HEK293 (cell line): ENCODE results near the gene SEC63.

Experiments
- CTCF ChIA-PET: fragments of 350-600 bp; formaldehyde crosslinking; extraction: SDS; loops from one replicate; lab custom pipeline; 2021; ENCODE audit warnings: antibody characterized with exemption; lab: Yijun Ruan, JAX
- POLR2A ChIA-PET: fragments of 300-600 bp; formaldehyde crosslinking; extraction: SDS; loops from one replicate; lab custom pipeline; 2020; ENCODE audit warnings: antibody characterized with exemption, inconsistent platforms; lab: Yijun Ruan, JAX
- H3K27ac ChIP-seq: fragments of 200-500 bp; sonication (Bioruptor generic); 2 replicates; pipeline ENCODE4 v1.5.1; 2014; ENCODE audit warnings: low read depth, low read length, control low read depth, inconsistent platforms; ENCODE audit errors: extremely low read depth
- H3K36me3 ChIP-seq, 2 experiments: fragments of 200-500 bp in 1 of 2; sonication (Bioruptor generic) in 1 of 2; 1 replicate in 1 of 2; 2 replicates in 1 of 2; pipeline ENCODE4 v1.5.1; 2014 to 2017; ENCODE audit warnings: inconsistent platforms in 2 of 2, low read length in 2 of 2; ENCODE audit not compliant: control insufficient read depth in 2 of 2, insufficient read depth in 1 of 2
- H3K4me1 ChIP-seq: fragments of 200-500 bp; sonication (Bioruptor generic); 2 replicates; pipeline ENCODE4 v1.5.1; 2014; ENCODE audit warnings: mild to moderate bottlenecking, low read length, inconsistent platforms; ENCODE audit not compliant: control insufficient read depth, insufficient read depth
- H3K4me3 ChIP-seq: 2 replicates; pipeline ENCODE4 v1.5.1; 2011; ENCODE audit warnings: low read depth, mild to moderate bottlenecking, control low read depth, low read length, moderate library complexity
- H3K9me3 ChIP-seq: fragments of 200-500 bp; sonication (Bioruptor generic); 2 replicates; pipeline ENCODE4 v1.5.1; 2014; ENCODE audit warnings: low read depth, low read length, inconsistent platforms; ENCODE audit not compliant: control insufficient read depth, insufficient read depth
- CTCF ChIP-seq: fragments of 450-650 bp; formaldehyde crosslinking; IDR thresholded peaks from 2 replicates; pipeline ENCODE4 v1.5.1; 2016; ENCODE audit warnings: missing biosample characterization, missing genetic modification characterization
- GFI1B ChIP-seq: fragments of 450-650 bp; formaldehyde crosslinking; IDR thresholded peaks from 2 replicates; pipeline ENCODE4 v1.5.1; 2016; ENCODE audit warnings: missing biosample characterization, missing genetic modification characterization
- HOXD13 ChIP-seq: sonication (generic); formaldehyde crosslinking; IDR thresholded peaks from 2 replicates; pipeline ENCODE4 v1.8.0; 2022; ENCODE audit warnings: missing genetic modification reagents, borderline replicate concordance
- KLF7 ChIP-seq: fragments of 450-650 bp; formaldehyde crosslinking; IDR thresholded peaks from 2 replicates; pipeline ENCODE4 v1.5.1; 2016; ENCODE audit warnings: missing biosample characterization, missing genetic modification characterization, borderline replicate concordance
- MEIS1 ChIP-seq: sonication (generic); formaldehyde crosslinking; IDR thresholded peaks from 2 replicates; pipeline ENCODE4 v1.8.1; 2022; ENCODE audit warnings: missing genetic modification reagents, mild to moderate bottlenecking, borderline replicate concordance
- PRDM1 ChIP-seq: fragments of 450-650 bp; formaldehyde crosslinking; IDR thresholded peaks from 2 replicates; pipeline ENCODE4; 2016; ENCODE audit warnings: missing biosample characterization, missing genetic modification characterization
- PRDM6 ChIP-seq: fragments of 450-650 bp; formaldehyde crosslinking; IDR thresholded peaks from 2 replicates; pipeline ENCODE4 v1.5.1; 2017; ENCODE audit warnings: missing biosample characterization, missing genetic modification characterization
- SCRT1 ChIP-seq: fragments of 450-650 bp; formaldehyde crosslinking; IDR thresholded peaks from 2 replicates; pipeline ENCODE4 v1.5.1; 2016; ENCODE audit warnings: missing biosample characterization, missing genetic modification characterization, borderline replicate concordance
- SP2 ChIP-seq: fragments of 450-650 bp; formaldehyde crosslinking; IDR thresholded peaks from 2 replicates; pipeline ENCODE4 v1.5.1; 2016; ENCODE audit warnings: missing biosample characterization, missing genetic modification characterization
- ZFP3 ChIP-seq: fragments of 450-650 bp; formaldehyde crosslinking; IDR thresholded peaks from 2 replicates; pipeline ENCODE4 v1.5.1; 2016; ENCODE audit warnings: low read depth, missing biosample characterization, missing genetic modification characterization
- ZNF146 ChIP-seq: fragments of 450-650 bp; formaldehyde crosslinking; IDR thresholded peaks from 2 replicates; pipeline ENCODE4 v1.5.1; 2016; ENCODE audit warnings: missing biosample characterization, missing genetic modification characterization
- ZNF155 ChIP-seq: fragments of 450-650 bp; formaldehyde crosslinking; IDR thresholded peaks from 2 replicates; pipeline ENCODE4 v1.5.1; 2016; ENCODE audit warnings: missing biosample characterization, missing genetic modification characterization
- ZNF37A ChIP-seq: fragments of 450-650 bp; IDR thresholded peaks from 2 replicates; pipeline ENCODE4 v1.5.1; 2018; ENCODE audit warnings: missing biosample characterization, missing genetic modification characterization
- ZNF560 ChIP-seq: fragments of 450-650 bp; formaldehyde crosslinking; IDR thresholded peaks from 2 replicates; pipeline ENCODE4 v1.5.1; 2017; ENCODE audit warnings: missing biosample characterization, missing genetic modification characterization, borderline replicate concordance
- ZNF571 ChIP-seq: fragments of 450-650 bp; formaldehyde crosslinking; IDR thresholded peaks from 2 replicates; pipeline ENCODE4 v1.5.0; 2017; ENCODE audit warnings: missing biosample characterization, missing genetic modification characterization
- ZNF600 ChIP-seq: fragments of 450-650 bp; formaldehyde crosslinking; IDR thresholded peaks from 2 replicates; pipeline ENCODE4 v1.5.1; 2016; ENCODE audit warnings: missing biosample characterization, missing genetic modification characterization
- ZNF768 ChIP-seq: fragments of 450-650 bp; formaldehyde crosslinking; IDR thresholded peaks from 2 replicates; pipeline ENCODE4 v1.5.1; 2018; ENCODE audit warnings: missing biosample characterization, mild to moderate bottlenecking, missing genetic modification characterization

The SEC63 gene

GRCh38 chr6:107827541-107827940, 130.5 kb downstream of the SEC63 start:
- H3K36me3 ChIP-seq, result no peaks in the 10 kb centered on the region
- no peaks in the 10 kb centered on the region for H3K9me3 ChIP-seq
- H3K4me1 ChIP-seq, result no peaks in the 10 kb centered on the region
- ChIA-PET CTCF (interaction anchor here (0.6 kb wide), 1 partner anchor 508 kb away, joined by 3 read pairs; no protein-coding TSS in a partner anchor), POLR2A (no interaction called here)
- no peak for TF ChIP-seq ZNF560 (tag by site-specific recombination)
- no peak overlapping the region for H3K27ac ChIP-seq
- H3K4me3 ChIP-seq, result no peak overlapping the region

GRCh38 chr6:107823047-107823557, 134.9 kb downstream of the SEC63 start:
- CTCF ChIA-PET, result interaction anchor here (0.6 to 5.1 kb wide), 2 partner anchors 24 to 719 kb away, joined by 3 to 31 read pairs; no protein-coding TSS in a partner anchor
- Histone ChIP-seq H3K9me3 (no peaks in the 10 kb centered on the region), H3K4me1 (peaks cover 11% of the 10 kb centered on the region), H3K4me3 (no peak overlapping the region), H3K36me3 (no peaks in the 10 kb centered on the region), H3K27ac (no peak overlapping the region)
- POLR2A ChIA-PET, result interaction anchor here (0.5 kb wide), 1 partner anchor 171 kb away, joined by 3 read pairs; no protein-coding TSS in a partner anchor
- TF ChIP-seq KLF7 (tag by site-specific recombination) (no peak), ZNF571 (tag by site-specific recombination) (no peak), SP2 (no peak), GFI1B (no peak), ZNF37A (tag by site-specific recombination) (no peak), PRDM6 (tag by site-specific recombination) (peak; percentile 45), ZNF768 (tag by site-specific recombination) (no peak)

- H3K36me3 ChIP-seq, result no peaks in the 10 kb centered on the region
- H3K9me3 ChIP-seq, result no peaks in the 10 kb centered on the region
- ChIA-PET CTCF (interaction anchor here (5.1 kb wide), 1 partner anchor 25 kb away, joined by 31 read pairs; no protein-coding TSS in a partner anchor), POLR2A (interaction anchor here (0.5 kb wide), 1 partner anchor 172 kb away, joined by 3 read pairs; no protein-coding TSS in a partner anchor)
- peaks cover 11% of the 10 kb centered on the region for H3K4me1 ChIP-seq
- H3K4me3 ChIP-seq, result no peak overlapping the region
- H3K27ac ChIP-seq, result no peak overlapping the region
- TF ChIP-seq PRDM1, result peak; percentile 80
- no peak for TF ChIP-seq SCRT1
These were observed 135.6 kb downstream of the SEC63 start for GRCh38 chr6:107822176-107823046.

GRCh38 chr6:107821591-107821990, 136.4 kb downstream of the SEC63 start:
- no peak overlapping the region for H3K27ac ChIP-seq
- H3K4me3 ChIP-seq, result no peak overlapping the region
- no peaks in the 10 kb centered on the region for H3K36me3 ChIP-seq
- no peaks in the 10 kb centered on the region for H3K9me3 ChIP-seq
- no peak for TF ChIP-seq ZNF155
- 0 out of 2 replicates have a peak, but pooled peaks have one; percentile 19 for TF ChIP-seq ZNF600 (tag by site-specific recombination)
- no peak for TF ChIP-seq HOXD13 (CRISPR knock-in tag)
- no peak for TF ChIP-seq ZNF146 (tag by site-specific recombination)
- TF ChIP-seq ZFP3 (tag by site-specific recombination), result no peak
- no peak for TF ChIP-seq MEIS1 (CRISPR knock-in tag)
- TF ChIP-seq CTCF (tag by site-specific recombination), result no peak
- H3K4me1 ChIP-seq, result peaks cover 11% of the 10 kb centered on the region
- CTCF ChIA-PET, result interaction anchor here (0.7 to 5.1 kb wide), 2 partner anchors 10 to 26 kb away, joined by 3 to 31 read pairs; no protein-coding TSS in a partner anchor
- POLR2A ChIA-PET, result no interaction called here
